OCI-LY7 (cell line): ENCODE measurements around the gene TPT1. TPM values are rescaled to one million over a fixed set of nuclear protein-coding genes. Genes with fewer than 3 reads are reported as not detected.

Experiments
- BruUV-seq: library from RNA; stranded (reverse); fragments of 400-500 nt; replicated peaks from 2 replicates; lab custom pipeline; 2021; lab: Mats Ljungman, UMichigan
- CTCF ChIA-PET: fragments of 300-600 bp; sonication (Branson Sonifier 250); formaldehyde crosslinking; loops from one replicate; lab custom pipeline; 2022; ENCODE audit warnings: antibody characterized with exemption; ENCODE audit not compliant: unreplicated experiment; lab: Charles Lee
- POLR2A ChIA-PET: fragments of 300-600 bp; sonication (Branson Sonifier 250); formaldehyde crosslinking; loops from one replicate; lab custom pipeline; 2022; ENCODE audit warnings: antibody characterized with exemption; lab: Charles Lee
- DNase-seq: peaks from one replicate; pipeline ENCODE4 v3.0.0-alpha.2; 2015; ENCODE audit warnings: low spot score
- H2AFZ ChIP-seq: fragments of 200-600 bp; sonication (generic), shearing (Covaris generic); 2 replicates; pipeline ENCODE4 v1.6.1; 2014; ENCODE audit warnings: mild to moderate bottlenecking, antibody characterized with exemption, low read length, moderate library complexity
- H3K27ac ChIP-seq: fragments of 200-600 bp; sonication (generic); 2 replicates; pipeline ENCODE4 v1.5.1; 2014; ENCODE audit warnings: mixed run types, low read depth, mild to moderate bottlenecking, moderate library complexity, low read length, inconsistent platforms; ENCODE audit not compliant: poor library complexity, severe bottlenecking
- H3K36me3 ChIP-seq: fragments of 200-600 bp; sonication (generic); 2 replicates; pipeline ENCODE4 v1.6.1; 2014; ENCODE audit warnings: mild to moderate bottlenecking, antibody characterized with exemption, low read length, moderate library complexity, mixed read lengths; ENCODE audit not compliant: insufficient read depth
- H3K4me1 ChIP-seq: fragments of 200-600 bp; sonication (generic); 2 replicates; pipeline ENCODE4 v1.5.1; 2014; ENCODE audit warnings: mild to moderate bottlenecking, low read length; ENCODE audit not compliant: insufficient read depth, poor library complexity, severe bottlenecking
- H3K4me2 ChIP-seq: fragments of 200-600 bp; sonication (generic); 2 replicates; pipeline ENCODE4 v1.6.1; 2014; ENCODE audit warnings: mild to moderate bottlenecking, low read length
- H3K4me3 ChIP-seq: fragments of 200-600 bp; sonication (generic); 2 replicates; pipeline ENCODE4 v1.5.1; 2014; ENCODE audit warnings: mild to moderate bottlenecking, low read depth, low read length; ENCODE audit not compliant: poor library complexity, severe bottlenecking
- H3K79me2 ChIP-seq: fragments of 200-600 bp; sonication (generic); 2 replicates; pipeline ENCODE4 v1.6.1; 2016; ENCODE audit warnings: low read depth, mild to moderate bottlenecking, low read length, moderate library complexity, mixed read lengths; ENCODE audit not compliant: insufficient read depth
- H3K9me2 ChIP-seq: fragments of 200-600 bp; sonication (generic); 2 replicates; pipeline ENCODE4 v1.6.1; 2016; ENCODE audit warnings: mild to moderate bottlenecking, low read length, mixed read lengths; ENCODE audit not compliant: insufficient read depth
- H3K9me3 ChIP-seq: fragments of 200-600 bp; sonication (generic); 2 replicates; pipeline ENCODE4 v1.6.1; 2014; ENCODE audit warnings: mild to moderate bottlenecking, mixed run types, low read length, mixed read lengths
- H4K20me1 ChIP-seq: fragments of 200-600 bp; sonication (generic); 2 replicates; pipeline ENCODE4 v1.6.1; 2014; ENCODE audit warnings: mild to moderate bottlenecking, antibody characterized with exemption, low read length, moderate library complexity, mixed read lengths; ENCODE audit not compliant: insufficient read depth
- CTCF ChIP-seq: fragments of 200-600 bp; sonication (generic); conservative IDR thresholded peaks from 2 replicates; pipeline ENCODE4 v1.5.1; 2014; ENCODE audit warnings: mild to moderate bottlenecking, antibody characterized with exemption, low read length, moderate library complexity, mixed read lengths
- EZH2phosphoT487 ChIP-seq: fragments of 200-600 bp; sonication (generic); IDR thresholded peaks from 2 replicates; pipeline ENCODE4 v1.6.1; 2018; ENCODE audit warnings: low read depth, borderline replicate concordance, mild to moderate bottlenecking, mixed run types, antibody characterized with exemption, low read length, moderate library complexity, mixed read lengths
- intact Hi-C: fragments of 100-400 bp; cut with micrococcal nuclease; formaldehyde crosslinking; loops from one replicate; pipeline ENCODE4 v1.10.0; 2022; ENCODE audit not compliant: unreplicated experiment
- total RNA-seq, 2 experiments: library from RNA; depleted of rRNA in 1 of 2; stranded (reverse); fragments of >200 nt in 1 of 2; shearing (Covaris generic) in 1 of 2; gene quantifications; 2 replicates each; pipeline ENCODE4 v1.2.3, GENCODE V29; 2014 to 2022

Gene TPT1
- total RNA-seq, 2 experiments from 2014 or later: 1,996 to 2,337 TPM

- Histone ChIP-seq H2AFZ (no peak overlapping the region), H3K4me1 (peaks cover 66% of the 10 kb centered on the region), H3K79me2 (peaks cover 81% of the 10 kb centered on the region), H3K9me2 (no peaks in the 10 kb centered on the region), H3K27ac (no peak overlapping the region), H3K36me3 (peaks cover 83% of the 10 kb centered on the region), H3K9me3 (no peaks in the 10 kb centered on the region), H3K4me3 (peak overlapping the region; percentile 10), H4K20me1 (peaks cover 79% of the 10 kb centered on the region), H3K4me2 (peak overlapping the region; percentile 82; the same call in 1 of the 2 replicates)
- ChIA-PET POLR2A (interaction anchor here (0.6 to 1.1 kb wide), 2 partner anchors 14 to 295 kb away, joined by 3 to 4 read pairs; no protein-coding TSS in a partner anchor), CTCF (no interaction called here)
- DNase-seq: no peak
- BruUV-seq: no TSS peak
- TF ChIP-seq CTCF: no peak
- no peak for TF ChIP-seq EZH2phosphoT487
- intact Hi-C loops: loop anchor here (5.0 kb wide), 1 partner anchor 55 kb away; no protein-coding TSS in a partner anchor
Observed at GRCh38 chr13:45337395-45337794, 3.6 kb downstream of the TPT1 start.

GRCh38 chr13:45336025-45336800 lies 4.8 kb downstream of the TPT1 start:
- Histone ChIP-seq H2AFZ (no peak overlapping the region), H3K4me1 (peaks cover 65% of the 10 kb centered on the region), H3K9me3 (no peaks in the 10 kb centered on the region), H3K79me2 (peaks cover 72% of the 10 kb centered on the region), H3K36me3 (peaks cover 83% of the 10 kb centered on the region), H3K4me2 (peak overlapping the region; percentile 22; the same call in 1 of the 2 replicates), H3K9me2 (no peaks in the 10 kb centered on the region), H3K4me3 (no peak overlapping the region), H4K20me1 (peaks cover 81% of the 10 kb centered on the region), H3K27ac (no peak overlapping the region)
- BruUV-seq: no TSS peak
- DNase-seq: no peak
- intact Hi-C loops: loop anchor here (5.0 kb wide), 1 partner anchor 56 kb away; no protein-coding TSS in a partner anchor
- POLR2A ChIA-PET: no interaction called here
- TF ChIP-seq CTCF (no peak), EZH2phosphoT487 (no peak)
- CTCF ChIA-PET: no interaction called here
